Posterior vena cava (tissue), 2 donors: ENCODE data around the gene TTC21A. TPM values are rescaled to one million over a fixed set of nuclear protein-coding genes. Genes with fewer than 3 reads are reported as not detected.

Experiments
- DNase-seq: peaks from one replicate; pipeline ENCODE4 v3.0.0-alpha.2; 2020; ENCODE audit warnings: low spot score
- intact Hi-C, 2 donors: fragments of 100-400 bp; cut with DNase I; formaldehyde crosslinking; loops; one replicate each; pipeline versions ENCODE4 v1.14.1 to v1.14.2; 2022 to 2023
- microRNA-seq, 2 donors: library from miRNA; unstranded; fragments of <30 nt; microRNA quantifications; one replicate each; pipeline ENCODE4 v1.2.0, GENCODE V29; 2020 to 2021; ENCODE audit warnings: borderline microRNAs expressed in 2 of 2
- total RNA-seq, 2 donors: library from RNA; stranded (reverse); fragmentation: NEBNext Ultra II Directional; extraction: Animal tissue kit (Norgen Biotek cat#: 25700); gene quantifications; one replicate each; pipeline ENCODE4 v1.2.1, GENCODE V29; 2021
- donor health status: DM: yes; HTN: yes; CAD: no.
- donor health status: DM: yes; HTN: yes; CAD: no.

The TTC21A gene
- total RNA-seq, 2 donors from 2014 or later, result 3.0 to 5.4 TPM

GRCh38 chr3:39184081-39184967, 76.8 kb downstream of the TTC21A start:
- DNase-seq, result no peak
- intact Hi-C loops, result no loop called here

DNA sequence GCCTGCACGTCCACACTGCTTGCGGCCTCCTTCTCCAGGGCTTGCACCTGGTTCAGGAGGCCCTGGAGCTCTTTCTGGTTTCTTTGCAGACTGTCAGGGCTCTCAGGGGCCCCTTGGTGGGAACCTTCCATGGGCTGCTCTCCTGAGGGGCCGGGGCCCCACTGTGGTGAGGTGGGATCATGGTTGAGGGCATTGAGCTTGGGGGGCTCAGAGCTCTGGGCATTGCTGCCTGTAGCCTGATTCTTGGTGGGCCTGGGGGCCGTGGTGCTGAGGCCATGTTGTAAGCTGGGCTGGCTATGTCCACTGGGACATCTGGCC, 77.4 kb downstream of the TTC21A start:
- intact Hi-C loops, result loop anchor here in 1 of 2 donors (5.0 kb wide), 1 partner anchor 48 kb away; no protein-coding TSS in a partner anchor
- no peak for DNase-seq

DNA sequence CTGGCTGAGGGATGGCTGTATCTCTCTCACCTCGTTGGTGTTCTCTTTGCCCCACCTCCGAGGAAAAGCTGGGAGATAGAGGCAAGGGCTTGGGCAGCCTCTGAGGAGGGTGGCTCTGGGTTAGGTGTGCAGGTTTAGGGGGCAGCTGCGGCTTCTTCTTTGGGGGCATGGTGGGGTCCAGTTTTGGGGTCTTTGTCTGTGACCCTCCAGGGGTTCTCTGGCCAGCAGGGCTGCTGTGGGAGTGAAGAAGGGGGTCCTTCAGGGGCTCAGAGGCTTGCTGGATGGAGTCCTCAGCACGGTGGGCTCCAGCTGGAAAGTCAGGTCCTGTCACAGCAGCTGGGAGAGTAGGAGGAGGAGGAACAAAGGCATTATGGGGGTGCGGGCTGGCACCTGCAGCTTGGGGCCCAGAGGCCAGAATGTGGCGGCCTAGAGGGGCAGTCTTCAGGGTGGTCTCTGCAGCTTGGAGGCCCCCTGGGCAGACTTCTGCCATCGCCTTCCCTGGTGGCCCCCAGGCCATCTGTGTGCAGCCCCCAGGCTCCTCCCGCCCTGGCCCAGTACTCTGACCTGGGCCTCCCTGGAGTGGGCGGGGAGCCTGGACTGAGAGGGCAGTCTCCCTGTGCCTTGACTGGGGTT, 78.0 kb downstream of the TTC21A start:
- no peak for DNase-seq
- intact Hi-C loops, result loop anchor here in 1 of 2 donors (5.0 kb wide), 1 partner anchor 48 kb away; no protein-coding TSS in a partner anchor

DNA sequence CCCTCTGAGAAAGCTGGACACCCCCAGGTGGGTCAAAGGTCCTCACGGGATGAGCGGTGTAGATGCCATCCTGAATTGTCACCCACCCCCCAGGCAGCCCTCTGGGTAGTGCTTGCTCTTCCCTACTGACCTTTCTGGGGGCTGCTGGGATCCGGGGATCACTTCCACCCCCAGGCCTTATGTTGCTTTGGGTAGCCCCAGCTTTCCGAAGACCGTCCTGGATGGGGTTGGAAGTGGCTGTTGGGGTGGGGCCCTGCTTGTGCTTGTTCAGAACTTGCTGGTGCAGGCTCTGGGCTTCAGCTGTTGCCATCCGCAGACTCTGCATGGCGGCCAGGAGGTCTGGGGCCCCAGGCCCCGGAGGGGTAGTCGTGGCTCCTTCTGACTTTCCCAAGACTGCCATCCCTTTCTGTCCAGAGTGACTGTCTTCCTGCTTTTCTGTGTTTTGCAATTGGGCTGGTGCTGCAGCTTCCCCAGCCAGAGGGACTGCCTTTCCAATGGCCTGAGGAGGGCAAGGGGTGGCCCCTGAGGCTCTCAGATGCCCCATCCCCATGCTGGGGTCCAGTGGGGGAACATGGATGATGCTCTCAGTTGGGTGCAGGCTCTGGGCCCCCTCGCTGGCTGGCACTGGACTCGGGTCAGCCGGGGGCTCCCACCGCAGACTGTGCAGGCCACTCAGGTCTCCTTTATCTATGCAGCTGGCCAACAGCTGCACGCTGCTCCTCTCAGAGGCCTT, 78.6 kb downstream of the TTC21A start:
- no peak for DNase-seq
- intact Hi-C loops, result loop anchor here in 1 of 2 donors (5.0 kb wide), 1 partner anchor 49 kb away; no protein-coding TSS in a partner anchor

DNA sequence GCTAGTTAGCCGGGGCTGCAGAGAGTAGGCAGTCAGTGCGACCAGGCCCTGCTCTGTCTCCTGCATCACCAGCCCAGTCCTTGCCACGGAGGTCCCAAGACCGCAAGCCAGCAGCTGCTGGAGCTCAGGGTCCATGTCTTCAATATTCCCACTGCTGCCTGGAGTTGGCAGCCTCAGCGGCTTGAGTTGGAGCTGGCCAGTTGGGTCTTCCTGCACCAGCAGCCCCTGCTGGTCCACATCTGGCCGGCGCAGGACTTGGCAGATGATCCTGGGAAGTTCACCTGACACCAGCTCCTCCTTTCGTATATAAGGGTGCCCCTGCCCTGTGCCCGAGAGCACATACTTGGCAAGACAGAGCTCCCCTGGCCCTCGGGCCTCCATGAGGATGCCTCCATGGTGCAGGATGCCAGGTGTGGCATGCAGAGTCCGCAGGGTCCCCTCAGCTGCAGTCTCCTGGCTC, 79.2 kb downstream of the TTC21A start:
- no peak for DNase-seq
- intact Hi-C loops, result loop anchor here in 1 of 2 donors (5.0 kb wide), 1 partner anchor 49 kb away; no protein-coding TSS in a partner anchor

GRCh38 chr3:39187372-39188155, 80.1 kb downstream of the TTC21A start:
- intact Hi-C loops, result loop anchor here in 1 of 2 donors (5.0 kb wide), 1 partner anchor 50 kb away; no protein-coding TSS in a partner anchor
- DNase-seq, result no peak

Small RNA genes lying within 50 kb of the gene (microRNA-seq; reads per million reads assigned to microRNA genes)
- 0 reads per million in 2 donors for gene MIR6822

Other genes starting within 250 kb of the TTC21A start
- gene SCN11A, start 55.7 kb upstream of the TTC21A start, total RNA-seq, result under 1 TPM; 0.28 to 0.29 TPM
- 10 to 100 TPM; 26.6 to 28.6 TPM for gene WDR48, start 55.7 kb upstream of the TTC21A start, total RNA-seq
- gene GORASP1, start 53 bp upstream of the TTC21A start, total RNA-seq, result 10 to 100 TPM; 50.8 to 61.8 TPM
- gene CSRNP1, start 45.9 kb downstream of the TTC21A start, total RNA-seq, result 10 to 100 TPM; 23.5 to 61.4 TPM
- 1 to 10 TPM in 1 of 2 donors, under 1 TPM in 1; 0.23 to 7.1 TPM for gene XIRP1, start 84.9 kb downstream of the TTC21A start, total RNA-seq
- 1 to 10 TPM in 1 of 2 donors, under 1 TPM in 1; 0.52 to 1.9 TPM for gene CX3CR1, start 172.4 kb downstream of the TTC21A start, total RNA-seq
- gene CCR8, start 222.0 kb downstream of the TTC21A start, total RNA-seq, result not detected